Liver (tissue), 9 donors: Measurements from ENCODE around the gene PIAS1. TPM values are rescaled to one million over a fixed set of nuclear protein-coding genes. Genes with fewer than 3 reads are reported as not detected.

Experiments used
- DNase-seq: peaks from one replicate; pipeline ENCODE4 v3.0.0-alpha.2; 2017; ENCODE audit warnings: low spot score
- H3K27ac ChIP-seq, 2 donors: one replicate each; pipeline ENCODE4 v1.7.0; 2013; ENCODE audit warnings: inconsistent platforms in 2 of 2, low read length in 2 of 2, control low read depth in 1 of 2, low read depth in 1 of 2, mild to moderate bottlenecking in 1 of 2
- H3K27me3 ChIP-seq, 4 donors: one replicate each; pipeline versions ENCODE4 v1.6.1 to v1.7.0; 2013; ENCODE audit warnings: low read length in 3 of 4, inconsistent platforms in 1 of 4, mild to moderate bottlenecking in 1 of 4, moderate library complexity in 1 of 4; ENCODE audit not compliant: control insufficient read depth in 4 of 4, insufficient read depth in 4 of 4
- H3K36me3 ChIP-seq, 4 donors: one replicate each; pipeline versions ENCODE4 v1.6.1 to v1.7.0; 2013; ENCODE audit warnings: low read length in 3 of 4, mild to moderate bottlenecking in 3 of 4, low read depth in 1 of 4, moderate library complexity in 1 of 4; ENCODE audit not compliant: control insufficient read depth in 4 of 4, insufficient read depth in 3 of 4
- H3K4me1 ChIP-seq, 4 donors: one replicate each; pipeline versions ENCODE4 v1.6.1 to v1.7.0; 2013; ENCODE audit warnings: low read length in 3 of 4, mild to moderate bottlenecking in 3 of 4, moderate library complexity in 1 of 4; ENCODE audit not compliant: control insufficient read depth in 4 of 4, insufficient read depth in 4 of 4
- H3K4me3 ChIP-seq, 3 donors: one replicate each; pipeline versions ENCODE4 v1.6.1 to v1.7.0; 2013; ENCODE audit warnings: low read length in 3 of 3, control low read depth in 1 of 3, low read depth in 1 of 3, mild to moderate bottlenecking in 1 of 3
- H3K9ac ChIP-seq, 2 donors: one replicate each; pipeline ENCODE4 v1.7.0; 2013; ENCODE audit warnings: low read length in 2 of 2, mild to moderate bottlenecking in 2 of 2, moderate library complexity in 2 of 2, control low read depth in 1 of 2, low read depth in 1 of 2
- H3K9me3 ChIP-seq, 4 donors: one replicate each; pipeline versions ENCODE4 v1.6.1 to v1.7.0; 2013; ENCODE audit warnings: low read length in 3 of 4; ENCODE audit not compliant: control insufficient read depth in 4 of 4
- FOXA1 ChIP-seq: IDR thresholded peaks from 2 replicates; pipeline ENCODE4 v1.6.1; 2016; ENCODE audit warnings: antibody characterized with exemption
- FOXA2 ChIP-seq: IDR thresholded peaks from 2 replicates; pipeline ENCODE4 v1.6.1; 2016; ENCODE audit warnings: antibody characterized with exemption
- GABPA ChIP-seq, 2 donors: IDR thresholded peaks in 1 of 2; conservative IDR thresholded peaks in 1 of 2; 2 replicates each; pipeline ENCODE4 v1.6.1; 2016; ENCODE audit warnings: antibody characterized with exemption in 2 of 2, mild to moderate bottlenecking in 1 of 2, moderate library complexity in 1 of 2
- HNF4A ChIP-seq, 2 donors: conservative IDR thresholded peaks; 2 replicates each; pipeline ENCODE4 v1.6.1; 2016; ENCODE audit warnings: antibody characterized with exemption in 2 of 2, mild to moderate bottlenecking in 2 of 2
- HNF4G ChIP-seq: IDR thresholded peaks from 2 replicates; pipeline ENCODE4 v1.6.1; 2016; ENCODE audit warnings: antibody characterized with exemption
- JUND ChIP-seq, 2 donors: IDR thresholded peaks; 2 replicates each; pipeline ENCODE4 v1.6.1; 2016; ENCODE audit warnings: antibody characterized with exemption in 2 of 2
- MAX ChIP-seq: IDR thresholded peaks from 2 replicates; pipeline ENCODE4 v1.6.1; 2016; ENCODE audit warnings: antibody characterized with exemption
- NR2F2 ChIP-seq: IDR thresholded peaks from 2 replicates; pipeline ENCODE4 v1.6.1; 2016; ENCODE audit warnings: antibody characterized with exemption
- RAD21 ChIP-seq, 2 donors: IDR thresholded peaks; 2 replicates each; pipeline ENCODE4 v1.6.1; 2016; ENCODE audit warnings: antibody characterized with exemption in 2 of 2, mild to moderate bottlenecking in 2 of 2
- RXRA ChIP-seq, 2 donors: IDR thresholded peaks; 2 replicates each; pipeline ENCODE4 v1.6.1; 2017 to 2018; ENCODE audit warnings: antibody characterized with exemption in 2 of 2, mild to moderate bottlenecking in 1 of 2
- SP1 ChIP-seq: IDR thresholded peaks from 2 replicates; pipeline ENCODE4 v1.6.1; 2018; ENCODE audit warnings: antibody characterized with exemption, mild to moderate bottlenecking
- TAF1 ChIP-seq: conservative IDR thresholded peaks from 2 replicates; pipeline ENCODE4 v1.6.1; 2016; ENCODE audit warnings: antibody characterized with exemption, mild to moderate bottlenecking
- YY1 ChIP-seq: IDR thresholded peaks from 2 replicates; pipeline ENCODE4 v1.6.1; 2016; ENCODE audit warnings: antibody characterized with exemption, mild to moderate bottlenecking
- WGBS: extraction: QIAGEN DNeasy Blood & Tissue Kit; methylation state at CpG from one replicate; pipeline ENCODE4 v1.1.7; 2013; 5-methylcytosine and 5-hydroxymethylcytosine counted together
- polyA plus RNA-seq, 2 donors: library from polyadenylated mRNA; stranded (reverse) in 1 of 2; unstranded in 1 of 2; fragments of 200-250 nt in 1 of 2; fragments of >200 nt in 1 of 2; fragmentation: Nextera tagmentation in 1 of 2; extraction: Ambion mirVana in 1 of 2; gene quantifications; one replicate each; pipeline versions ENCODE4 v1.2.1 to v1.2.3, GENCODE V29; 2013 to 2015
- total RNA-seq, 2 donors: library from RNA; depleted of rRNA; stranded (reverse); fragments of >200 nt; gene quantifications; one replicate each; pipeline ENCODE4 v1.2.3, GENCODE V29; 2014
- TF ChIP-seq, protein P1 (sequence below): IDR thresholded peaks from 2 replicates; pipeline ENCODE4 v1.6.1; 2016; ENCODE audit warnings: antibody characterized with exemption
- TF ChIP-seq, protein P2 (sequence below): IDR thresholded peaks from 2 replicates; pipeline ENCODE4 v1.6.1; 2016; ENCODE audit warnings: antibody characterized with exemption
- TF ChIP-seq, protein P3 (sequence below): IDR thresholded peaks from 2 replicates; pipeline ENCODE4 v1.6.1; 2016; ENCODE audit warnings: antibody characterized with exemption, mild to moderate bottlenecking
- TF ChIP-seq, protein P4 (sequence below): fragments of 150-350 bp; IDR thresholded peaks from 2 replicates; pipeline ENCODE4 v1.5.1; 2017; ENCODE audit warnings: improper control_type of control experiment, low read depth, low read length; ENCODE audit not compliant: missing input control
- donor health status: healthy.
- donor health status: healthy.
- donor health status: healthy.
- donor health status: healthy.
- donor health status: healthy.

PIAS1 gene
- total and polyA plus RNA-seq, 4 donors = 5.6 to 18.8 (median 13.2) TPM

- WGBS = 81% methylated on average over 1 of the region's 1 CpG
- H3K9me3 ChIP-seq = no peaks in the 10 kb centered on the region
- peaks cover 2 to 23% (median 4%) of the 10 kb centered on the region in 4 donors for H3K36me3 ChIP-seq
- no peak overlapping the region for H3K4me3 ChIP-seq
- H3K27me3 ChIP-seq = no peaks in the 10 kb centered on the region
- H3K9ac ChIP-seq = no peak overlapping the region
- H3K27ac ChIP-seq = no peak overlapping the region
- TF ChIP-seq HNF4A (conservative IDR thresholded peaks at IDR 0.05) (no peak), GABPA (IDR thresholded peaks at IDR 0.05 in 1 of 2, conservative IDR thresholded peaks at IDR 0.05 in 1 of 2) (no peak)
- TF ChIP-seq, protein P1, sequence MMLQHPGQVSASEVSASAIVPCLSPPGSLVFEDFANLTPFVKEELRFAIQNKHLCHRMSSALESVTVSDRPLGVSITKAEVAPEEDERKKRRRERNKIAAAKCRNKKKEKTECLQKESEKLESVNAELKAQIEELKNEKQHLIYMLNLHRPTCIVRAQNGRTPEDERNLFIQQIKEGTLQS = no peak
- TF ChIP-seq, protein P2, sequence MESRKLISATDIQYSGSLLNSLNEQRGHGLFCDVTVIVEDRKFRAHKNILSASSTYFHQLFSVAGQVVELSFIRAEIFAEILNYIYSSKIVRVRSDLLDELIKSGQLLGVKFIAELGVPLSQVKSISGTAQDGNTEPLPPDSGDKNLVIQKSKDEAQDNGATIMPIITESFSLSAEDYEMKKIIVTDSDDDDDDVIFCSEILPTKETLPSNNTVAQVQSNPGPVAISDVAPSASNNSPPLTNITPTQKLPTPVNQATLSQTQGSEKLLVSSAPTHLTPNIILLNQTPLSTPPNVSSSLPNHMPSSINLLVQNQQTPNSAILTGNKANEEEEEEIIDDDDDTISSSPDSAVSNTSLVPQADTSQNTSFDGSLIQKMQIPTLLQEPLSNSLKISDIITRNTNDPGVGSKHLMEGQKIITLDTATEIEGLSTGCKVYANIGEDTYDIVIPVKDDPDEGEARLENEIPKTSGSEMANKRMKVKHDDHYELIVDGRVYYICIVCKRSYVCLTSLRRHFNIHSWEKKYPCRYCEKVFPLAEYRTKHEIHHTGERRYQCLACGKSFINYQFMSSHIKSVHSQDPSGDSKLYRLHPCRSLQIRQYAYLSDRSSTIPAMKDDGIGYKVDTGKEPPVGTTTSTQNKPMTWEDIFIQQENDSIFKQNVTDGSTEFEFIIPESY = no peak
- no peak for DNase-seq
- H3K4me1 ChIP-seq = peaks cover 0 to 4% (median 0%) of the 10 kb centered on the region in 4 donors
Measured at GRCh38 chr15:68150187-68150586, 96.1 kb downstream of the PIAS1 start.

DNA sequence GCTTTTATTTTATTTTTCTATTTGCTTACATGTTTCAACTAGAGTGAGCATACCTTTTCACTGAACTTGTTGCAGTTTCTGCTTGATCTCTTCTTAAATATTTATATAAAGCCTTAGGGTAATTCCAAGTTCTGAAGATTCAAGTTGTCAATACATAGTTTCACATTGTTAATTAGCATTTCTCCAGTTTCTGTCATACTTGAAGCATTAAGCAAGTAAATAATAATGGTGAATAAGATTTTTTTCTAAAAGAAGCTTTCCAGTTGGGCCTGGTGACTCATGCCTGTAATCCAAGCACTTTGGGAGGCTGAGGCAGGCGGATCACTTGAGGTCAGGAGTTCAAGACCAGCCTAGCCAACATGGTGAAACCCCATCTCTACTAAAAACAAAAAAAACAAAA is 97.2 kb downstream of the PIAS1 start:
- H3K36me3 ChIP-seq = peaks cover 0 to 13% (median 6%) of the 10 kb centered on the region in 4 donors
- H3K27ac ChIP-seq = no peak overlapping the region

More for the DNA sequence above, 97.2 kb downstream of the PIAS1 start:
- Histone ChIP-seq H3K27me3 (no peaks in the 10 kb centered on the region), H3K4me3 (no peak overlapping the region), H3K9ac (no peak overlapping the region), H3K9me3 (no peaks in the 10 kb centered on the region), H3K4me1 (peaks cover 0 to 4% (median 0%) of the 10 kb centered on the region in 4 donors)
- TF ChIP-seq RAD21 (IDR thresholded peaks at IDR 0.05) = no peak
- TF ChIP-seq, protein P1 = no peak
- TF ChIP-seq, protein P3, sequence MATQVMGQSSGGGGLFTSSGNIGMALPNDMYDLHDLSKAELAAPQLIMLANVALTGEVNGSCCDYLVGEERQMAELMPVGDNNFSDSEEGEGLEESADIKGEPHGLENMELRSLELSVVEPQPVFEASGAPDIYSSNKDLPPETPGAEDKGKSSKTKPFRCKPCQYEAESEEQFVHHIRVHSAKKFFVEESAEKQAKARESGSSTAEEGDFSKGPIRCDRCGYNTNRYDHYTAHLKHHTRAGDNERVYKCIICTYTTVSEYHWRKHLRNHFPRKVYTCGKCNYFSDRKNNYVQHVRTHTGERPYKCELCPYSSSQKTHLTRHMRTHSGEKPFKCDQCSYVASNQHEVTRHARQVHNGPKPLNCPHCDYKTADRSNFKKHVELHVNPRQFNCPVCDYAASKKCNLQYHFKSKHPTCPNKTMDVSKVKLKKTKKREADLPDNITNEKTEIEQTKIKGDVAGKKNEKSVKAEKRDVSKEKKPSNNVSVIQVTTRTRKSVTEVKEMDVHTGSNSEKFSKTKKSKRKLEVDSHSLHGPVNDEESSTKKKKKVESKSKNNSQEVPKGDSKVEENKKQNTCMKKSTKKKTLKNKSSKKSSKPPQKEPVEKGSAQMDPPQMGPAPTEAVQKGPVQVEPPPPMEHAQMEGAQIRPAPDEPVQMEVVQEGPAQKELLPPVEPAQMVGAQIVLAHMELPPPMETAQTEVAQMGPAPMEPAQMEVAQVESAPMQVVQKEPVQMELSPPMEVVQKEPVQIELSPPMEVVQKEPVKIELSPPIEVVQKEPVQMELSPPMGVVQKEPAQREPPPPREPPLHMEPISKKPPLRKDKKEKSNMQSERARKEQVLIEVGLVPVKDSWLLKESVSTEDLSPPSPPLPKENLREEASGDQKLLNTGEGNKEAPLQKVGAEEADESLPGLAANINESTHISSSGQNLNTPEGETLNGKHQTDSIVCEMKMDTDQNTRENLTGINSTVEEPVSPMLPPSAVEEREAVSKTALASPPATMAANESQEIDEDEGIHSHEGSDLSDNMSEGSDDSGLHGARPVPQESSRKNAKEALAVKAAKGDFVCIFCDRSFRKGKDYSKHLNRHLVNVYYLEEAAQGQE = no peak
- no peak for TF ChIP-seq GABPA (IDR thresholded peaks at IDR 0.05 in 1 of 2, conservative IDR thresholded peaks at IDR 0.05 in 1 of 2)
- TF ChIP-seq FOXA2 = no peak
- TF ChIP-seq JUND (IDR thresholded peaks at IDR 0.05) = no peak
- no peak for TF ChIP-seq YY1
- TF ChIP-seq HNF4G = no peak
- TF ChIP-seq FOXA1 = no peak
- no peak for TF ChIP-seq TAF1
- TF ChIP-seq NR2F2 = no peak
- TF ChIP-seq, protein P4, sequence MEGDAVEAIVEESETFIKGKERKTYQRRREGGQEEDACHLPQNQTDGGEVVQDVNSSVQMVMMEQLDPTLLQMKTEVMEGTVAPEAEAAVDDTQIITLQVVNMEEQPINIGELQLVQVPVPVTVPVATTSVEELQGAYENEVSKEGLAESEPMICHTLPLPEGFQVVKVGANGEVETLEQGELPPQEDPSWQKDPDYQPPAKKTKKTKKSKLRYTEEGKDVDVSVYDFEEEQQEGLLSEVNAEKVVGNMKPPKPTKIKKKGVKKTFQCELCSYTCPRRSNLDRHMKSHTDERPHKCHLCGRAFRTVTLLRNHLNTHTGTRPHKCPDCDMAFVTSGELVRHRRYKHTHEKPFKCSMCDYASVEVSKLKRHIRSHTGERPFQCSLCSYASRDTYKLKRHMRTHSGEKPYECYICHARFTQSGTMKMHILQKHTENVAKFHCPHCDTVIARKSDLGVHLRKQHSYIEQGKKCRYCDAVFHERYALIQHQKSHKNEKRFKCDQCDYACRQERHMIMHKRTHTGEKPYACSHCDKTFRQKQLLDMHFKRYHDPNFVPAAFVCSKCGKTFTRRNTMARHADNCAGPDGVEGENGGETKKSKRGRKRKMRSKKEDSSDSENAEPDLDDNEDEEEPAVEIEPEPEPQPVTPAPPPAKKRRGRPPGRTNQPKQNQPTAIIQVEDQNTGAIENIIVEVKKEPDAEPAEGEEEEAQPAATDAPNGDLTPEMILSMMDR = no peak
- no peak for TF ChIP-seq MAX
- TF ChIP-seq RXRA (IDR thresholded peaks at IDR 0.05) = no peak
- no peak for TF ChIP-seq SP1
- TF ChIP-seq, protein P2 = no peak
- DNase-seq = no peak
- 98% methylated on average over 1 of the region's 1 CpG for WGBS
